Thymus (tissue), 14 donors: ENCODE measurements around the gene GAGE12J. TPM values are rescaled to one million over a fixed set of nuclear protein-coding genes. Genes with fewer than 3 reads are reported as not detected.
"Not testable (repeated sequence)": the region's sequence is repeated elsewhere in the genome, so short reads cannot be mapped to it uniquely, and the experiment has no call there.

ENCODE experiments used
- DNase-seq, 9 donors: peaks; one replicate each; pipeline ENCODE4 v3.0.0-alpha.2; 2013; ENCODE audit warnings: low spot score in 9 of 9, low read depth in 6 of 9, missing footprints in 1 of 9
- H3K27ac ChIP-seq, 2 donors: one replicate each; pipeline ENCODE4 v1.5.1; 2013; ENCODE audit warnings: control low read depth in 1 of 2, low read depth in 1 of 2, low read length in 1 of 2, mild to moderate bottlenecking in 1 of 2, moderate library complexity in 1 of 2
- H3K27me3 ChIP-seq, 2 donors: one replicate each; pipeline ENCODE4 v1.5.1; 2013; ENCODE audit warnings: low read length in 1 of 2; ENCODE audit not compliant: control insufficient read depth in 2 of 2, insufficient read depth in 1 of 2
- H3K36me3 ChIP-seq, 2 donors: one replicate each; pipeline ENCODE4 v1.5.1; 2013; ENCODE audit warnings: low read length in 1 of 2, mild to moderate bottlenecking in 1 of 2, moderate library complexity in 1 of 2; ENCODE audit not compliant: control insufficient read depth in 2 of 2, insufficient read depth in 2 of 2
- H3K4me1 ChIP-seq, 2 donors: one replicate each; pipeline ENCODE4 v1.5.1; 2013; ENCODE audit warnings: low read length in 2 of 2; ENCODE audit not compliant: control insufficient read depth in 2 of 2, insufficient read depth in 2 of 2
- H3K4me3 ChIP-seq, 2 donors: one replicate each; pipeline ENCODE4 v1.5.1; 2013; ENCODE audit warnings: low read length in 2 of 2, control low read depth in 1 of 2, mild to moderate bottlenecking in 1 of 2
- H3K9me3 ChIP-seq, 2 donors: one replicate each; pipeline ENCODE4 v1.5.1; 2013; ENCODE audit warnings: low read length in 1 of 2, mild to moderate bottlenecking in 1 of 2; ENCODE audit not compliant: control insufficient read depth in 2 of 2, insufficient read depth in 1 of 2
- WGBS: extraction: QIAGEN DNeasy Blood & Tissue Kit; methylation state at CpG from one replicate; pipeline ENCODE4 v1.1.7; 2013; 5-methylcytosine and 5-hydroxymethylcytosine counted together
- long read RNA-seq, 10 donors: transcript quantifications; one replicate each; lab custom pipeline, GENCODE V29; 2026
- polyA plus RNA-seq: library from polyadenylated mRNA; stranded (reverse); fragments of 200-250 nt; gene quantifications from one replicate; pipeline ENCODE4 v1.2.3, GENCODE V29; 2013
- total RNA-seq: library from RNA; stranded (reverse); fragments of 120-200 nt; gene quantifications from one replicate; pipeline ENCODE4 v1.2.4, GENCODE V29; 2013
- donor health status: healthy.

The GAGE12J gene
- not detected for total RNA-seq
- not detected for polyA plus RNA-seq
- long read RNA-seq, donor 1: 0 reads
- long read RNA-seq, donor 2: 0 reads
- long read RNA-seq, donor 3: 0 reads
- long read RNA-seq, donor 4: 0 reads
- long read RNA-seq, donor 5: 0 reads
- long read RNA-seq, donor 6: 0 reads
- long read RNA-seq, donor 7: 0 reads
- long read RNA-seq, donor 8: 0 reads
- long read RNA-seq, donor 9: 0 reads
- long read RNA-seq, donor 10: 0 reads

GRCh38 chrX:49321737-49322136 lies at the start of gene GAGE12J:
GAGE12J (plus strand) TSS chrX:49322037; CDS start chrX:49323194, 1,157 bp downstream.
- H3K36me3 ChIP-seq, H3K4me3 ChIP-seq, H3K4me1 ChIP-seq, DNase-seq, H3K27ac ChIP-seq, H3K9me3 ChIP-seq, H3K27me3 ChIP-seq: not testable (repeated sequence)
- no CpG with 5 or more reads among the region's 16 CpGs for WGBS

GRCh38 chrX:49272421-49272820 lies 49.4 kb upstream of the GAGE12J start:
- WGBS: 72% methylated on average over 6 of the region's 6 CpGs
- H3K36me3 ChIP-seq: peaks cover 0 to 5% of the 10 kb centered on the region in 2 donors
- H3K9me3 ChIP-seq: peaks cover 0 to 6% of the 10 kb centered on the region in 2 donors
- peaks cover 37 to 84% of the 10 kb centered on the region in 2 donors for H3K4me1 ChIP-seq
- no peaks in the 10 kb centered on the region for H3K27me3 ChIP-seq
- peak in 1 of 9 donors; percentile 62 for DNase-seq
- H3K27ac ChIP-seq: peak overlapping the region in 1 of 2 donors; percentile 46
- peak overlapping the region in 1 of 2 donors; percentile 15 for H3K4me3 ChIP-seq

GRCh38 chrX:49273181-49273727 lies 48.6 kb upstream of the GAGE12J start:
- peak in 1 of 9 donors; percentile 57 for DNase-seq
- no peak overlapping the region for H3K4me3 ChIP-seq
- H3K27ac ChIP-seq: peak overlapping the region; percentile 5 to 41
- peaks cover 38 to 84% of the 10 kb centered on the region in 2 donors for H3K4me1 ChIP-seq
- peaks cover 0 to 6% of the 10 kb centered on the region in 2 donors for H3K9me3 ChIP-seq
- WGBS: 29% methylated on average over 8 of the region's 8 CpGs
- H3K36me3 ChIP-seq: peaks cover 0 to 5% of the 10 kb centered on the region in 2 donors
- H3K27me3 ChIP-seq: no peaks in the 10 kb centered on the region

- peaks cover 31 to 75% of the 10 kb centered on the region in 2 donors for H3K4me1 ChIP-seq
- no peaks in the 10 kb centered on the region for H3K9me3 ChIP-seq
- no peaks in the 10 kb centered on the region for H3K27me3 ChIP-seq
- H3K4me3 ChIP-seq: no peak overlapping the region
- DNase-seq: no peak
- H3K27ac ChIP-seq: peak overlapping the region in 1 of 2 donors; percentile 86
- 92% methylated on average over 1 of the region's 1 CpG for WGBS
- H3K36me3 ChIP-seq: peaks cover 0 to 5% of the 10 kb centered on the region in 2 donors
Measured at GRCh38 chrX:49276207-49276606, 45.6 kb upstream of the GAGE12J start.

GRCh38 chrX:49276671-49277534 lies 44.9 kb upstream of the GAGE12J start:
- H3K4me3 ChIP-seq: no peak overlapping the region
- H3K4me1 ChIP-seq: peaks cover 27 to 68% of the 10 kb centered on the region in 2 donors
- no peak for DNase-seq
- 92% methylated on average over 19 of the region's 19 CpGs for WGBS
- H3K27me3 ChIP-seq: no peaks in the 10 kb centered on the region
- H3K27ac ChIP-seq: peak overlapping the region in 1 of 2 donors; percentile 86
- H3K36me3 ChIP-seq: peaks cover 0 to 5% of the 10 kb centered on the region in 2 donors
- no peaks in the 10 kb centered on the region for H3K9me3 ChIP-seq

GRCh38 chrX:49277535-49277830 lies 44.4 kb upstream of the GAGE12J start:
- Histone ChIP-seq H3K27ac (peak overlapping the region in 1 of 2 donors; percentile 86), H3K36me3 (no peaks in the 10 kb centered on the region), H3K4me1 (peaks cover 23 to 63% of the 10 kb centered on the region in 2 donors), H3K9me3 (no peaks in the 10 kb centered on the region), H3K4me3 (no peak overlapping the region), H3K27me3 (no peaks in the 10 kb centered on the region)
- DNase-seq: no peak
- WGBS: 43% methylated on average over 3 of the region's 3 CpGs

- Histone ChIP-seq H3K9me3 (no peaks in the 10 kb centered on the region), H3K36me3 (no peaks in the 10 kb centered on the region), H3K4me1 (peaks cover 21 to 57% of the 10 kb centered on the region in 2 donors), H3K4me3 (no peak overlapping the region), H3K27ac (peak overlapping the region; percentile 46 to 86), H3K27me3 (no peaks in the 10 kb centered on the region)
- DNase-seq: no peak
- WGBS: 92% methylated on average over 3 of the region's 3 CpGs
Measured at GRCh38 chrX:49278081-49278480, 43.8 kb upstream of the GAGE12J start.

GRCh38 chrX:49282647-49283011 lies 39.2 kb upstream of the GAGE12J start:
- 94% methylated on average over 11 of the region's 11 CpGs for WGBS
- Histone ChIP-seq H3K9me3 (no peaks in the 10 kb centered on the region), H3K27ac (no peak overlapping the region), H3K4me3 (no peak overlapping the region), H3K27me3 (no peaks in the 10 kb centered on the region), H3K36me3 (no peaks in the 10 kb centered on the region), H3K4me1 (peaks cover 4 to 14% of the 10 kb centered on the region in 2 donors)
- DNase-seq: no peak

GRCh38 chrX:49284212-49284611 lies 37.6 kb upstream of the GAGE12J start:
- Histone ChIP-seq H3K36me3 (no peaks in the 10 kb centered on the region), H3K9me3 (no peaks in the 10 kb centered on the region), H3K4me1 (no peaks in the 10 kb centered on the region), H3K4me3 (no peak overlapping the region), H3K27ac (no peak overlapping the region), H3K27me3 (no peaks in the 10 kb centered on the region)
- DNase-seq: no peak
- WGBS: 98% methylated on average over 3 of the region's 3 CpGs
